Astrocyte of the spinal cord (primary cell): ENCODE measurements around the gene MTG2.

Experiments used
- DNase-seq: peaks from one replicate; pipeline ENCODE4 v3.0.0; 2011; ENCODE audit warnings: low read depth, low spot score
- H3K4me3 ChIP-seq: 2 replicates; pipeline ENCODE4 v1.5.1; 2011; ENCODE audit warnings: low read depth, mild to moderate bottlenecking, low read length, moderate library complexity
- CTCF ChIP-seq: IDR thresholded peaks from 2 replicates; pipeline ENCODE4 v1.5.1; 2012; ENCODE audit warnings: low read depth, mild to moderate bottlenecking, low read length, inconsistent platforms
- in situ Hi-C: cut with HindIII; loops from 2 replicates; pipeline ENCODE4 v1.10.0; 2017; ENCODE audit warnings: low sequenced_read_pairs

The MTG2 gene

GRCh38 chr20:62231292-62231691 is 48.5 kb downstream of the MTG2 start:
- no peak for TF ChIP-seq CTCF
- DNase-seq, result no peak
- in situ Hi-C loops, result no loop called here
- H3K4me3 ChIP-seq, result no peak overlapping the region

- no peak overlapping the region for H3K4me3 ChIP-seq
- in situ Hi-C loops, result no loop called here
- no peak for TF ChIP-seq CTCF
- DNase-seq, result no peak
Observed at GRCh38 chr20:62232194-62232593, 49.4 kb downstream of the MTG2 start.

- in situ Hi-C loops, result no loop called here
- H3K4me3 ChIP-seq, result no peak overlapping the region
- no peak for DNase-seq
- TF ChIP-seq CTCF, result no peak
Observed at GRCh38 chr20:62232770-62233645, 50.2 kb downstream of the MTG2 start.

GRCh38 chr20:62233684-62234083 is 50.9 kb downstream of the MTG2 start:
- H3K4me3 ChIP-seq, result no peak overlapping the region
- TF ChIP-seq CTCF, result no peak

GRCh38 chr20:62234339-62234738 is 51.5 kb downstream of the MTG2 start:
- no peak overlapping the region for H3K4me3 ChIP-seq
- DNase-seq, result no peak
- TF ChIP-seq CTCF, result no peak
- in situ Hi-C loops, result no loop called here

More at GRCh38 chr20:62233684-62234083, 50.9 kb downstream of the MTG2 start:
- in situ Hi-C loops, result no loop called here
- no peak for DNase-seq

GRCh38 chr20:62235001-62235776 is 52.4 kb downstream of the MTG2 start:
- no peak for DNase-seq
- no peak for TF ChIP-seq CTCF
- H3K4me3 ChIP-seq, result no peak overlapping the region
- in situ Hi-C loops, result no loop called here
